ENCODE data around the gene HDAC7. TPM values are rescaled to one million over a fixed set of nuclear protein-coding genes. Genes with fewer than 3 reads are reported as not detected.

The HDAC7 gene
- total and polyA plus RNA-seq, 7 donors = 11.0 to 27.8 (median 22.2) TPM

GRCh38 chr12:47789712-47790489 is 29.8 kb downstream of the HDAC7 start:
- peak in 1 of 2 donors; percentile 53 for DNase-seq
- Histone ChIP-seq H3K27ac (no peak overlapping the region), H3K9me3 (no peaks in the 10 kb centered on the region), H3K36me3 (ENCODE audit: insufficient read depth in 1 of 2, low read depth in 1 of 2) (peaks cover 11 to 91% of the 10 kb centered on the region in 2 donors), H3K4me1 (peaks cover 12% of the 10 kb centered on the region), H3K27me3 (ENCODE audit: insufficient read depth in 3 of 3, low read length in 2 of 3) (no peaks in the 10 kb centered on the region), H3K4me3 (no peak overlapping the region)
- intact Hi-C loops (cut with DNase I) = no loop called here
- 92 to 95% (median 95%) methylated on average over 22 of the region's 22 CpGs for WGBS, 3 donors
- no peak for TF ChIP-seq CTCF (IDR thresholded peaks at IDR 0.05)
- no peak for ATAC-seq

- ATAC-seq (no peak), DNase-seq (no peak)
- Histone ChIP-seq H3K27me3 (ENCODE audit: insufficient read depth in 3 of 3, low read length in 2 of 3) (no peaks in the 10 kb centered on the region), H3K36me3 (ENCODE audit: insufficient read depth in 1 of 2, low read depth in 1 of 2) (peaks cover 11 to 91% of the 10 kb centered on the region in 2 donors), H3K9me3 (no peaks in the 10 kb centered on the region), H3K27ac (no peak overlapping the region), H3K4me1 (peaks cover 12% of the 10 kb centered on the region), H3K4me3 (no peak overlapping the region)
- no peak for TF ChIP-seq CTCF (IDR thresholded peaks at IDR 0.05)
- intact Hi-C loops (cut with DNase I) = no loop called here
- 92 to 100% (median 96%) methylated on average over 5 of the region's 5 CpGs for WGBS, 3 donors
These were observed 30.6 kb downstream of the HDAC7 start for GRCh38 chr12:47789141-47789540.

- Histone ChIP-seq H3K4me1 (peaks cover 2% of the 10 kb centered on the region), H3K4me3 (no peak overlapping the region), H3K9me3 (no peaks in the 10 kb centered on the region), H3K27me3 (ENCODE audit: insufficient read depth in 3 of 3, low read length in 2 of 3) (no peaks in the 10 kb centered on the region), H3K27ac (no peak overlapping the region), H3K36me3 (ENCODE audit: insufficient read depth in 1 of 2, low read depth in 1 of 2) (peaks cover 11 to 91% of the 10 kb centered on the region in 2 donors)
- 80 to 82% (median 81%) methylated on average over 14 of the region's 14 CpGs for WGBS, 3 donors
- DNase-seq = no peak
- intact Hi-C loops (cut with DNase I) = no loop called here
- no peak for ATAC-seq
- TF ChIP-seq CTCF (IDR thresholded peaks at IDR 0.05) = no peak
These were observed 31.9 kb downstream of the HDAC7 start for GRCh38 chr12:47787596-47788319.

- no peaks in the 10 kb centered on the region for H3K27me3 ChIP-seq (ENCODE audit: insufficient read depth in 3 of 3, low read length in 2 of 3)
- intact Hi-C loops (cut with DNase I) = no loop called here
- H3K4me3 ChIP-seq = no peak overlapping the region
- no peak overlapping the region for H3K27ac ChIP-seq
- ATAC-seq (no peak), DNase-seq (no peak)
- no peaks in the 10 kb centered on the region for H3K4me1 ChIP-seq
- H3K9me3 ChIP-seq = no peaks in the 10 kb centered on the region
- TF ChIP-seq CTCF (IDR thresholded peaks at IDR 0.05) = no peak
- WGBS, 3 donors = 80 to 96% (median 89%) methylated on average over 10 of the region's 10 CpGs
- H3K36me3 ChIP-seq (ENCODE audit: insufficient read depth in 1 of 2, low read depth in 1 of 2) = peaks cover 11 to 99% of the 10 kb centered on the region in 2 donors
These were observed 32.9 kb downstream of the HDAC7 start for GRCh38 chr12:47786662-47787280.
